CD8-positive, alpha-beta memory T cell (primary cell): ENCODE data around the gene CCT5. TPM values are rescaled to one million over a fixed set of nuclear protein-coding genes. Genes with fewer than 3 reads are reported as not detected.

Experiments used
- polyA plus RNA-seq: library from polyadenylated mRNA; unstranded; fragments of 300-500 nt; fragmentation: Illumina TruSeq; gene quantifications from one replicate; pipeline ENCODE4 v1.2.3, GENCODE V29; 2021
- total RNA-seq, 2 experiments: library from RNA; stranded (reverse); gene quantifications; one replicate each; pipeline ENCODE4 v1.2.3, GENCODE V29; 2021

Gene CCT5
- total and polyA plus RNA-seq, 3 experiments from 2014 or later: 228 to 537 (median 532) TPM

Other genes with a start within 250 kb of the CCT5 start
- 10 to 100 TPM; 30.6 to 32.5 TPM for gene ATPSCKMT, start 392 bp upstream of the CCT5 start, total RNA-seq
- 7.0 TPM for gene ATPSCKMT, start 392 bp upstream of the CCT5 start, polyA plus RNA-seq
- 1 to 10 TPM; 3.7 to 3.8 TPM for gene CMBL, start 57.6 kb downstream of the CCT5 start, total RNA-seq
- gene CMBL, start 57.6 kb downstream of the CCT5 start, polyA plus RNA-seq: 0.97 TPM
- gene MARCHF6, start 103.4 kb downstream of the CCT5 start, total RNA-seq: 100 to 1,000 TPM; 103 to 110 TPM
- 54.2 TPM for gene MARCHF6, start 103.4 kb downstream of the CCT5 start, polyA plus RNA-seq
- gene ROPN1L, start 191.6 kb downstream of the CCT5 start, total RNA-seq: under 1 TPM in 1 of 2 experiments, not detected in 1; 0.22 TPM
- 2.9 TPM for gene ROPN1L, start 191.6 kb downstream of the CCT5 start, polyA plus RNA-seq